Lung (tissue), 12 donors: ENCODE data around the gene RFX1. TPM values are rescaled to one million over a fixed set of nuclear protein-coding genes. Genes with fewer than 3 reads are reported as not detected.

Experiments used
- ATAC-seq: fragments of 200-7000 bp; cut with Tn5 transposase; one replicate; pipeline ENCODE4 v1.9.1; 2020; ENCODE audit warnings: moderate number of reproducible peaks; ENCODE audit not compliant: insufficient read depth, low FRiP score
- DNase-seq, 3 donors: peaks; one replicate each; pipeline ENCODE4 v3.0.0-alpha.2; 2013 to 2017
- H3K27ac ChIP-seq, 2 donors: one replicate each; pipeline ENCODE4 v1.5.1; 2013; ENCODE audit warnings: mild to moderate bottlenecking in 2 of 2, moderate library complexity in 2 of 2, control low read depth in 1 of 2, inconsistent platforms in 1 of 2, low read depth in 1 of 2, low read length in 1 of 2
- H3K27me3 ChIP-seq, 3 donors: one replicate each; pipeline ENCODE4 v1.5.1; 2013; ENCODE audit warnings: low read length in 2 of 3; ENCODE audit not compliant: control insufficient read depth in 3 of 3, insufficient read depth in 3 of 3
- H3K36me3 ChIP-seq, 4 donors: one replicate each; pipeline ENCODE4 v1.5.1; 2013; ENCODE audit warnings: low read length in 4 of 4, mild to moderate bottlenecking in 1 of 4, moderate library complexity in 1 of 4; ENCODE audit not compliant: control insufficient read depth in 4 of 4, insufficient read depth in 4 of 4
- H3K4me1 ChIP-seq, 5 donors: one replicate each; pipeline ENCODE4 v1.5.1; 2013; ENCODE audit warnings: low read length in 5 of 5, mild to moderate bottlenecking in 2 of 5, moderate library complexity in 1 of 5; ENCODE audit not compliant: control insufficient read depth in 5 of 5, insufficient read depth in 5 of 5
- H3K4me3 ChIP-seq: one replicate; pipeline ENCODE4 v1.5.1; 2013; ENCODE audit warnings: mild to moderate bottlenecking, control low read depth, moderate library complexity
- H3K9ac ChIP-seq, 2 donors: one replicate each; pipeline ENCODE4 v1.5.1; 2013; ENCODE audit warnings: low read length in 2 of 2, control low read depth in 1 of 2; ENCODE audit not compliant: insufficient read depth in 1 of 2
- H3K9me3 ChIP-seq, 4 donors: one replicate each; pipeline ENCODE4 v1.5.1; 2013; ENCODE audit warnings: low read length in 3 of 4, mild to moderate bottlenecking in 1 of 4, moderate library complexity in 1 of 4; ENCODE audit not compliant: control insufficient read depth in 4 of 4, insufficient read depth in 3 of 4
- whole genome bisulfite sequencing, 2 donors: extraction: QIAGEN DNeasy Blood & Tissue Kit; methylation state at CpG; one replicate each; pipeline ENCODE4 v1.1.7; 2013; 5-methylcytosine and 5-hydroxymethylcytosine counted together
- polyA plus RNA-seq, 2 donors: library from polyadenylated mRNA; stranded (reverse); fragments of 200-250 nt; gene quantifications; one replicate each; pipeline ENCODE4 v1.2.1, GENCODE V29; 2013
- total RNA-seq, 2 donors: library from RNA; depleted of rRNA in 1 of 2; stranded (reverse); fragments of >200 nt in 1 of 2; gene quantifications; one replicate each; pipeline ENCODE4 v1.2.1, GENCODE V29; 2014 to 2021
- TF ChIP-seq, protein P1 (sequence below): IDR thresholded peaks from 2 replicates; pipeline ENCODE4 v1.5.1; 2012; ENCODE audit warnings: mild to moderate bottlenecking; ENCODE audit errors: control extremely low read depth, extremely low read depth
- donor health status: control.
- donor health status: control.
- donor health status: Bipolar disorder and iron deficiency.
- donor health status: healthy.
- donor health status: DM: yes; HTN: yes; CAD: no.

Gene RFX1
- total and polyA plus RNA-seq, 4 donors = 5.7 to 18.6 (median 8.0) TPM

- H3K9me3 ChIP-seq = no peaks in the 10 kb centered on the region
- DNase-seq = no peak
- 87 to 90% methylated on average over 12 of the region's 12 CpGs for WGBS, 2 donors
These were observed 76.8 kb downstream of the RFX1 start for GRCh38 chr19:13929340-13929739.

DNA sequence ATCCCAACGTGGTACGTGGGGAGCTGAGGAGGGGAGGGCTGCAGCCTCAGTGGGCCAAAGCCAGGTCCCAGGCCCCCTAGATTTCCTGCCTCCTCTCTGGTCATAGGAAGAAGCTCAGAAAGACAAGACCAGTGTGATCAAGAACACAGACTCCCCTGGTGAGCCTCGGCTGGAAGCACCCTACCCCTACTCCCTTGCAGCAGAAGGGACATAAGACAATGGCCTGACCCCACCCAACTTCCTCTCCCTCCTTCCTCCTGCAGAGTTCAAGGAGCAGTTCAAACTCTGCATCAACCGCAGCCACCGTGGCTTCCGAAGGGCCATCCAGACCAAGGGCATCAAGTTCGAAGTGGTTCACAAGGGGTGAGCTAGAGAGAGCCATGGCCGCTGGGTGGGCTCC lies 79.4 kb downstream of the RFX1 start:
- H3K9ac ChIP-seq = no peak overlapping the region
- peak overlapping the region in 1 of 2 donors; percentile 75 for H3K27ac ChIP-seq
- no peaks in the 10 kb centered on the region for H3K27me3 ChIP-seq
- peaks cover 0 to 10% (median 0%) of the 10 kb centered on the region in 5 donors for H3K4me1 ChIP-seq
- WGBS, 2 donors = 64 to 75% methylated on average over 8 of the region's 8 CpGs
- TF ChIP-seq, protein P1, sequence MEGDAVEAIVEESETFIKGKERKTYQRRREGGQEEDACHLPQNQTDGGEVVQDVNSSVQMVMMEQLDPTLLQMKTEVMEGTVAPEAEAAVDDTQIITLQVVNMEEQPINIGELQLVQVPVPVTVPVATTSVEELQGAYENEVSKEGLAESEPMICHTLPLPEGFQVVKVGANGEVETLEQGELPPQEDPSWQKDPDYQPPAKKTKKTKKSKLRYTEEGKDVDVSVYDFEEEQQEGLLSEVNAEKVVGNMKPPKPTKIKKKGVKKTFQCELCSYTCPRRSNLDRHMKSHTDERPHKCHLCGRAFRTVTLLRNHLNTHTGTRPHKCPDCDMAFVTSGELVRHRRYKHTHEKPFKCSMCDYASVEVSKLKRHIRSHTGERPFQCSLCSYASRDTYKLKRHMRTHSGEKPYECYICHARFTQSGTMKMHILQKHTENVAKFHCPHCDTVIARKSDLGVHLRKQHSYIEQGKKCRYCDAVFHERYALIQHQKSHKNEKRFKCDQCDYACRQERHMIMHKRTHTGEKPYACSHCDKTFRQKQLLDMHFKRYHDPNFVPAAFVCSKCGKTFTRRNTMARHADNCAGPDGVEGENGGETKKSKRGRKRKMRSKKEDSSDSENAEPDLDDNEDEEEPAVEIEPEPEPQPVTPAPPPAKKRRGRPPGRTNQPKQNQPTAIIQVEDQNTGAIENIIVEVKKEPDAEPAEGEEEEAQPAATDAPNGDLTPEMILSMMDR = no peak
- no peak for ATAC-seq
- H3K36me3 ChIP-seq = peaks cover 0 to 38% (median 5%) of the 10 kb centered on the region in 4 donors
- H3K4me3 ChIP-seq = no peak overlapping the region
- no peaks in the 10 kb centered on the region for H3K9me3 ChIP-seq
- no peak for DNase-seq

More at GRCh38 chr19:13929340-13929739, 76.8 kb downstream of the RFX1 start:
- TF ChIP-seq, protein P1 = no peak
- no peak for ATAC-seq
- H3K27ac ChIP-seq = no peak overlapping the region
- H3K27me3 ChIP-seq = peaks cover 0 to 1% (median 0%) of the 10 kb centered on the region in 3 donors
- peaks cover 0 to 10% (median 0%) of the 10 kb centered on the region in 5 donors for H3K4me1 ChIP-seq
- H3K36me3 ChIP-seq = peaks cover 0 to 29% (median 2%) of the 10 kb centered on the region in 4 donors
- no peak overlapping the region for H3K4me3 ChIP-seq
- no peak overlapping the region for H3K9ac ChIP-seq

DNA sequence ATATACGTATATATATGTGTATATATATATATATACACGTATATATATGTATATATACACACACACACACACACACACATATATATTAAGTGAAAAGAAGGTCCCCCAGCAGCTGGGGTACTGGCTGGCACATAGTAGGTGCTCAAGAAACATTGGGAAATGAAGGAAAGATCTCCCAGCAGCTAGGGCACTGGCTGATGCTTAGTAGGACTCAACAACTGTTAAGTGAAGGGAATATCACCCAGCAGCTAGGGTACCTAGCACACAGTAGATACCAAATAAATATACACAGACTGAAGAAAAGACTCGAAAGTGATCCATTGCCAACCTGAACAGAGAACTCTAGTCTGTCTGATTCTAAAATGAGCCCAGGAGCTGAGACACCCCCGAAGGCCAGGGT lies 80.1 kb downstream of the RFX1 start:
- H3K4me1 ChIP-seq = peaks cover 0 to 10% (median 0%) of the 10 kb centered on the region in 5 donors
- peaks cover 0 to under 1% (median 0%) of the 10 kb centered on the region in 4 donors for H3K9me3 ChIP-seq
- no peak overlapping the region for H3K4me3 ChIP-seq
- ATAC-seq (no peak), DNase-seq (no peak)
- H3K27me3 ChIP-seq = no peaks in the 10 kb centered on the region
- WGBS, 2 donors = 78 to 93% methylated on average over 4 of the region's 4 CpGs
- no peak overlapping the region for H3K9ac ChIP-seq
- H3K27ac ChIP-seq = peak overlapping the region in 1 of 2 donors; percentile 75
- TF ChIP-seq, protein P1 = no peak
- H3K36me3 ChIP-seq = peaks cover 0 to 43% (median 13%) of the 10 kb centered on the region in 4 donors
